Measurements from ENCODE around the gene NCAPG2. TPM values are rescaled to one million over a fixed set of nuclear protein-coding genes. Genes with fewer than 3 reads are reported as not detected.
"Not testable (repeated sequence)": the region's sequence is repeated elsewhere in the genome, so short reads cannot be mapped to it uniquely, and the experiment has no call there.

The NCAPG2 gene
- total RNA-seq, 4 donors from 2014 or later, result 4.6 to 6.4 (median 5.6) TPM

DNA sequence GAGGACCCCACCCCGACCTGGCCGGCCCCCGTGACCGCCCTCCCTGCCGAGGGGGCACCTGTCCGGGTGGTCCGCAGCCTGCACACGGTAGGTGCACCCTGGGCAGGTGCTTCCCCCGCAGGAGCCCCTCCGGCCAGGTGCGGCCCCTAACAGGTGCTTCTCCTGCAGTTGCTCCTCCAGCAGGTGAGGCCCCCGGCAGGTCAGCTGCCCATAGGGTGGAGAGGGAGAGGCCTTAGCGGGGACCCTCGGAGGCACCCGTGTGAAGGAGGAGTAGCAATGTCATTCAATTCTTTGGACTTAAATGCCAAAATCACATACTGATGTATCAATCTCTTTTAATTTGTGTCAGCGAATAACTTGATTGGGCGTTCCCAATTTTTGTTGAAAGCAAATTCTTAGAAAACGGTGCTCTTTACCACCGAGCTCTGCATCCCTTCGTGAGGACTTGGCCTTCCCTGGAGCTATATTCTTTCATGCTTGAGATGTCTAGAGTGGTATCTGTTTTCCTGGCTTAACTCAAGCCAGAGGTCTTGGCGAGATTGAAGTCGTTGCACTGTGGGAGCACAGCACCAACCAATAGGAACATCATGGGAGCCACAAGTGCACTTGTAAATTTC lies 738 bp upstream of the NCAPG2 start:
- peak overlapping the region; percentile 63 to 96 (median 92) for H3K27ac ChIP-seq
- peak overlapping the region; percentile 45 to 73 for H3K4me3 ChIP-seq
- no peaks in the 10 kb centered on the region for H3K27me3 ChIP-seq
- H3K9me3 ChIP-seq, result peaks cover 0 to 7% (median 0%) of the 10 kb centered on the region in 3 donors
- TF ChIP-seq, protein P1, sequence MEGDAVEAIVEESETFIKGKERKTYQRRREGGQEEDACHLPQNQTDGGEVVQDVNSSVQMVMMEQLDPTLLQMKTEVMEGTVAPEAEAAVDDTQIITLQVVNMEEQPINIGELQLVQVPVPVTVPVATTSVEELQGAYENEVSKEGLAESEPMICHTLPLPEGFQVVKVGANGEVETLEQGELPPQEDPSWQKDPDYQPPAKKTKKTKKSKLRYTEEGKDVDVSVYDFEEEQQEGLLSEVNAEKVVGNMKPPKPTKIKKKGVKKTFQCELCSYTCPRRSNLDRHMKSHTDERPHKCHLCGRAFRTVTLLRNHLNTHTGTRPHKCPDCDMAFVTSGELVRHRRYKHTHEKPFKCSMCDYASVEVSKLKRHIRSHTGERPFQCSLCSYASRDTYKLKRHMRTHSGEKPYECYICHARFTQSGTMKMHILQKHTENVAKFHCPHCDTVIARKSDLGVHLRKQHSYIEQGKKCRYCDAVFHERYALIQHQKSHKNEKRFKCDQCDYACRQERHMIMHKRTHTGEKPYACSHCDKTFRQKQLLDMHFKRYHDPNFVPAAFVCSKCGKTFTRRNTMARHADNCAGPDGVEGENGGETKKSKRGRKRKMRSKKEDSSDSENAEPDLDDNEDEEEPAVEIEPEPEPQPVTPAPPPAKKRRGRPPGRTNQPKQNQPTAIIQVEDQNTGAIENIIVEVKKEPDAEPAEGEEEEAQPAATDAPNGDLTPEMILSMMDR (IDR thresholded peaks at IDR 0.05), result no peak
- TF ChIP-seq POLR2AphosphoS5 (IDR thresholded peaks at IDR 0.05), result no peak
- ATAC-seq, result no peak
- H3K36me3 ChIP-seq, result peaks cover 0 to 6% of the 10 kb centered on the region in 2 donors
- 14 to 21% methylated on average over 6 to 10 of the region's 22 CpGs for WGBS, 2 donors (ENCODE audit: low coverage in 1 of 2)
- H3K4me1 ChIP-seq, result peaks cover 0 to 22% (median 6%) of the 10 kb centered on the region in 3 donors

DNA sequence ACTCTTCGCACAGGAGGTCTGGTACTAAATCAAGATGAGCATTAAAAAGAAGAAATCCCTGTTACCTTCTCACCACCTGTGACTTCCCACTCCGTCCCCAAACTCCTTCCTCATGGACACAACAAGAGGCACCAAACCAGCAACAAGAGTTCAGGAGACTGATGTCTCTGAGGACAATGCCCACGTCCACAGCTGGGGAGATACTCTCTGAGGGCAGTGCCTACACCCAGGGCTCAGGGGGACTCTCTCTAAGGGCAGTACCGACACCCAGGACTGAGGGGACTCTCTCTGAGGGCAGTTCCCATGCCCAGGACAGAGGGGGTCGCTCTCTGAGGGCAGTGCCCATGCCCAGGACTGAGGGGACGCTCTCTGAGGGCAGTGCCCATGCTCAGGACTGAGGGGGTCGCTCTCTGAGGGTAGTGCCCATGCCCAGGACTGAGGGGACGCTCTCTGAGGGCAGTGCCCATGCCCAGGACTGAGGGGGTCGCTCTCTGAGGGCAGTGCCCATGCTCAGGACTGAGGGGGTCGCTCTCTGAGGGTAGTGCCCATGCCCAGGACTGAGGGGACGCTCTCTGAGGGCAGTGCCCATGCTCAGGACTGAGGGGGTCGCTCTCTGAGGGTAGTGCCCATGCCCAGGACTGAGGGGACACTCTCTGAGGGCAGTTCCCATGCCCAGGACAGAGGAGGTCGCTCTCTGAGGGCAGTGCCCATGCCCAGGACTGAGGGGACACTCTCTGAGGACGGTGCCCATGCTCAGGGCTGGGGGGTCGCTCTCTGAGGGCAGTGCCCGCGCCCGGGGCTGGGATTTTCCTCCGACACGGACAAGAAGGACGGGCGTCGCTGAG lies 703 bp downstream of the NCAPG2 start:
- H3K4me3 ChIP-seq, result peak overlapping the region; percentile 45 to 73
- H3K27me3 ChIP-seq, ATAC-seq, H3K9me3 ChIP-seq, H3K36me3 ChIP-seq: not testable (repeated sequence)
- peak overlapping the region in 3 of 4 donors; percentile 89 to 96 (median 94) for H3K27ac ChIP-seq
- 55 to 82% methylated on average over 2 to 3 of the region's 23 CpGs for WGBS, 2 donors (ENCODE audit: low coverage in 1 of 2)
- peaks cover 0 to 22% (median 6%) of the 10 kb centered on the region in 3 donors for H3K4me1 ChIP-seq

DNA sequence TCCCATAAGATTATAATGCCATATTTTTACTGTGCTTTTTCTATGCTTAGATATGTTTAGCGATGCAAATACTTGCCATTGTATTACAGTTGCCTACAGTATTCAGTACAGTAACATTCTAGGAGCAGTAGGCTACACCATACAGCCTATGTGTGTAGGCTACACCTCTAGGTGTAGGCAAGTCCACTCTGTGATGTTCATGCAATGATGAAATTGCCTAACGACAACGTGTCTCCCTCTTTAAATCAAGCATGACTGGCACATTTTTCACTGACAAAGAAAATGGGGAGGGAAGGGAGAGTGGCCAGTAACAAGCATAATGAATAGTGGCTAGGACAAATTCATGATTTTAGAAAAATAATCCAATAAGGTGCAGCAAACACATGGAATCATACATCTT lies 1.7 kb downstream of the NCAPG2 start:
- Histone ChIP-seq H3K4me3 (no peak overlapping the region), H3K27me3 (no peaks in the 10 kb centered on the region), H3K27ac (no peak overlapping the region), H3K9me3 (peaks cover 0 to 7% (median 0%) of the 10 kb centered on the region in 3 donors), H3K4me1 (peaks cover 0 to 22% (median 6%) of the 10 kb centered on the region in 3 donors), H3K36me3 (peaks cover 0 to 6% of the 10 kb centered on the region in 2 donors)
- WGBS, 2 donors (ENCODE audit: low coverage in 1 of 2), result 48 to 70% methylated on average over 3 of the region's 3 CpGs
- no peak for TF ChIP-seq POLR2AphosphoS5 (IDR thresholded peaks at IDR 0.05)
- TF ChIP-seq, protein P1 (IDR thresholded peaks at IDR 0.05), result no peak
- TF ChIP-seq EP300 (IDR thresholded peaks at IDR 0.05), result no peak
- TF ChIP-seq POLR2A (IDR thresholded peaks at IDR 0.05), result no peak
- no peak for ATAC-seq

DNA sequence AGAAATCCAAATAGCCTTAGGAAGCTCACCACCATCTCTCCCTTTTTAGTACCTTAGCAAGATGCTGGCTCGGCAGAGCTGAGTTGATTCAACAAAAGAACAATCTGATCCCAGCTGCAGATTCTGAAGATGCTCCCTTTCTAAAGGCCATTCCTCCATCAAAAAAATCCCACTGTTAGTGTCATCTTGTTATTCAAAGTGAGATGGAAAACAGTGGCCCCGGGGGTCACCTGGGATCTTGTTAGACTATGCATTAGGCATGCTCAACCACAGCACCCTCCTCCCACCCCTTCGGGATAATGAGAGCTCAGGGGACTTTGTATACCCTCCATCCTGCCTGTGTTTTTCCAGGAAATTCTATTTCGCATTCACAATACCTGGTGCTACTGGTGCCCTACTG lies 2.4 kb downstream of the NCAPG2 start:
- H3K36me3 ChIP-seq, result peaks cover 0 to 6% of the 10 kb centered on the region in 2 donors
- peaks cover 0 to 22% (median 6%) of the 10 kb centered on the region in 3 donors for H3K4me1 ChIP-seq
- no peak for ATAC-seq
- 40 to 72% methylated on average over 2 to 4 of the region's 4 CpGs for WGBS, 2 donors (ENCODE audit: low coverage in 1 of 2)
- H3K4me3 ChIP-seq, result no peak overlapping the region
- no peaks in the 10 kb centered on the region for H3K27me3 ChIP-seq
- H3K27ac ChIP-seq, result no peak overlapping the region
- no peaks in the 10 kb centered on the region for H3K9me3 ChIP-seq
- TF ChIP-seq EP300 (IDR thresholded peaks at IDR 0.05), result no peak
- TF ChIP-seq, protein P1 (IDR thresholded peaks at IDR 0.05), result no peak
- no peak for TF ChIP-seq POLR2A (IDR thresholded peaks at IDR 0.05)
- TF ChIP-seq POLR2AphosphoS5 (IDR thresholded peaks at IDR 0.05), result no peak

DNA sequence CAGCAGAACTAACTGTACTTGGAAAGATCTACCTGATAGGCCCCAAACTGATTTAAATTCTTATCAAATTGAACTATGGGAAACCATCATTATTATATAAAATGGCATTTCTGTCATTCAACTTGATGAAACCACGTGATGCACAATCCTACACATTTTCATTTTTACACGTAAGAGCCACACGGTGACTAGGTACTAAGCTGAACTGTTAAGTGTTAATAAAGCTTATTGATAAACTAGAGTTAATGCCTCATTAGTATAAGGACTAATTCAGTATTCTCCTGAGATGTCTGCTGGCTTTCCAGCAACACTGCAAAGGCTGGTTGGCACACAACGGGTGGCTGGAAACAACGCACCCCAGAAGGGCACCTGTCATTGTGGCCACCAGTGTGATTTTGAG lies 4.6 kb downstream of the NCAPG2 start:
- H3K4me1 ChIP-seq, result peaks cover 0 to 19% (median 10%) of the 10 kb centered on the region in 3 donors
- peaks cover 0 to 6% of the 10 kb centered on the region in 2 donors for H3K36me3 ChIP-seq
- H3K27me3 ChIP-seq, result no peaks in the 10 kb centered on the region
- no peak for ATAC-seq
- H3K4me3 ChIP-seq, result no peak overlapping the region
- 89 to 92% methylated on average over 5 of the region's 5 CpGs for WGBS, 2 donors (ENCODE audit: low coverage in 1 of 2)
- H3K27ac ChIP-seq, result no peak overlapping the region
- TF ChIP-seq, protein P1 (IDR thresholded peaks at IDR 0.05), result no peak
- no peak for TF ChIP-seq POLR2A (IDR thresholded peaks at IDR 0.05)
- TF ChIP-seq EP300 (IDR thresholded peaks at IDR 0.05), result no peak
- no peak for TF ChIP-seq POLR2AphosphoS5 (IDR thresholded peaks at IDR 0.05)
- H3K9me3 ChIP-seq, result no peaks in the 10 kb centered on the region

Measured in gastroesophageal sphincter (tissue), 4 donors.